HG03108 (cell line): ENCODE data around the gene DAGLA.

Experiments used
- ATAC-seq: cut with Tn5 transposase; IDR thresholded peaks from one replicate; pipeline ENCODE4 v1.9.1; 2021; ENCODE audit warnings: moderate library complexity; ENCODE audit not compliant: unreplicated experiment

DAGLA gene

GRCh38 chr11:61762798-61763197, 82.6 kb downstream of the DAGLA start:
- ATAC-seq, result no peak

GRCh38 chr11:61763930-61764605, 83.9 kb downstream of the DAGLA start:
- ATAC-seq, result no peak

- no peak for ATAC-seq
Measured at GRCh38 chr11:61764606-61765260, 84.5 kb downstream of the DAGLA start.

DNA sequence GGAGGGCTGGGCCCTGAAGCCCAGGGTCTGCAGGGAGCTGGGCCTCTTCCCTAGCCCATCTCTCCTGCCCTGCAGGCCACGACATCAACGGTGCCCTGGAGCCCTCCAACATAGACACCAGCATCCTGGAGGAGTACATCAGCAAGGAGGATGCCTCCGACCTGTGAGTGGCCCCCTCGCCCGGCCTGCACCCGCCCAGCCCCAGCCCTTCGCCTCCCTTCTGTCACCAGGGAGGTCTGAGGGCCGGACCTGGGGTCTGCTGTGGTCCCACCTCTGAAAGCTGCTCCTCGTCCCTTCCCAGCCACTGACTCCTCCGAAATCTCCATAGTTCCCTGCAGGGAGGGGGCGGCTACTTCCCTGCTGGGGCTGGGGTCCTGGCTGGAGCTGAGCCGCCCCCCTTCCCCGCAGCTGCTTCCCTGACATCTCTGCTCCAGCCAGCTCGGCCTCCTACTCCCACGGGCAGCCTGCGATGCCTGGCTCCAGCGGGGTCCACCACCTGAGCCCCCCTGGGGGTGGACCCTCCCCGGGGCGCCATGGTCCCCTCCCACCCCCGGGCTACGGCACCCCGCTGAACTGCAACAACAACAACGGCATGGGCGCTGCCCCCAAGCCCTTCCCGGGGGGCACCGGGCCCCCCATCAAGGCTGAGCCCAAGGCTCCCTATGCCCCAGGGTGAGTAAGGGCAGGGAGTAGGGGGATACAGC, 85.5 kb downstream of the DAGLA start:
- no peak for ATAC-seq

GRCh38 chr11:61766353-61766841, 86.2 kb downstream of the DAGLA start:
- no peak for ATAC-seq

- ATAC-seq, result no peak
Measured at GRCh38 chr11:61768376-61769076, 88.3 kb downstream of the DAGLA start.

DNA sequence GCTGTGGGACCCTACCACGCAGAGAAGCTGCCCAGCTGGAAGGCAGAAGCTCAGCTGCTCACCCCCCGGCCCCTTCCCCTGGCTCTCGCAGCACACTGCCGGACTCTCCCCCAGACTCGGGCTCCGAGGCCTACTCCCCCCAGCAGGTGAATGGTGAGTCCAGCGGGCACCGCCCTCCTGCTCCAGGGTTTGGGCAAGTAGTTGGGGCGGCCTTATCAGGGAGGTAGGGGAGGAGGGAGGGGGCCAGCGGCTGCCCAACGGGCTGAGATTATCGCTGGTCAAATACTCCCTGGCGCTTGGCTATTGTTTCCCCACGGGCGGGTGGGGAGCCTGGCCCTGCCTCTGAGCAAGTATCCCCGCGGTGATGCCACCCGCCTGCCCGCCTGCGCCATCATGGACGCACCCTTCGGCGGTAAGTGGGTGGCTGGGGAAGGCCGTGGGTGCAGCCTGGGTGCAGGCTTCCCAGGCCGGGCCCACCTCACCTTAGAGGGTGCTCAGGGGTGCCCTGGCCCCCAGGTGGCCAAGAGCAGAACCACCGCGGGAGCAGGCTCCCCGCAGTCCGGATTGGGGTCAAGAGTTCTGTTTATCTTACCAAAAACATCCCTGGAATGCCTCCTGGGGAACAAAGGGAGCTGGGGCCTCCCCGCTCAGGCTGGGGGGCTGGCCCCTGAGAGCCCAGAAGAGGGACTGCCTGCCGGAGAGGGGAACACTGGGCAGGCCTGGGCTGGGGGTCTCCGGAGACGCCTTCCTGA, 89.2 kb downstream of the DAGLA start:
- ATAC-seq, result no peak

DNA sequence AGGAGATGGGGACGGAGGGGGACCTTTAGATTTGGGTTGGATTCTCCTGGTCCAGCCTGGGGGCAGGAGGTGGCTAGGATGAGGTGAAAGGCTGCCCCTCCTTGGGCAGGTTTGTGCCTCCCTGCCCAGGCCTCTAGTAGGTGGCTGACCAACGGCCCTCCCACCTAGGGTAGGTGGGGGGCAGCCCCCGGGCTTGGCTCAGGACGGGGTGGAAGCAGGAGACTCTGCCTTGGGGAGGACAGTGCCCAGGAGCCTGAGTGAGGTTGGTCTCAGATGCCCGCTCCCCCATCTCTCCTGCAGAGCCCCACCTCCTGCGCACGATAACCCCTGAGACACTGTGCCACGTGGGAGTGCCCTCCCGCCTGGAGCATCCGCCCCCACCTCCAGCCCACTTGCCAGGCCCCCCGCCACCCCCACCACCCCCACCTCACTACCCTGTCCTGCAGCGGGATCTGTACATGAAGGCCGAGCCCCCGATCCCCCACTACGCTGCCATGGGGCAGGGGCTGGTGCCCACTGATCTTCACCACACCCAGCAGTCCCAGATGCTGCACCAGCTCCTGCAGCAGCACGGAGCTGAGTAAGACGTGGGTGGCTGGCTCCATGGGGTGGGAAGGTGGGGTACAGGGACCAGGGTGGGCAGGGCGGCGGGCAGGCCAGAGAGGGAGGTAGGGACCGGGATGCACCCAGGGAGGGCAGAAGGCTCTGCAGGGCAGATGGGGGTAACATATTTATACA, 89.9 kb downstream of the DAGLA start:
- no peak for ATAC-seq

DNA sequence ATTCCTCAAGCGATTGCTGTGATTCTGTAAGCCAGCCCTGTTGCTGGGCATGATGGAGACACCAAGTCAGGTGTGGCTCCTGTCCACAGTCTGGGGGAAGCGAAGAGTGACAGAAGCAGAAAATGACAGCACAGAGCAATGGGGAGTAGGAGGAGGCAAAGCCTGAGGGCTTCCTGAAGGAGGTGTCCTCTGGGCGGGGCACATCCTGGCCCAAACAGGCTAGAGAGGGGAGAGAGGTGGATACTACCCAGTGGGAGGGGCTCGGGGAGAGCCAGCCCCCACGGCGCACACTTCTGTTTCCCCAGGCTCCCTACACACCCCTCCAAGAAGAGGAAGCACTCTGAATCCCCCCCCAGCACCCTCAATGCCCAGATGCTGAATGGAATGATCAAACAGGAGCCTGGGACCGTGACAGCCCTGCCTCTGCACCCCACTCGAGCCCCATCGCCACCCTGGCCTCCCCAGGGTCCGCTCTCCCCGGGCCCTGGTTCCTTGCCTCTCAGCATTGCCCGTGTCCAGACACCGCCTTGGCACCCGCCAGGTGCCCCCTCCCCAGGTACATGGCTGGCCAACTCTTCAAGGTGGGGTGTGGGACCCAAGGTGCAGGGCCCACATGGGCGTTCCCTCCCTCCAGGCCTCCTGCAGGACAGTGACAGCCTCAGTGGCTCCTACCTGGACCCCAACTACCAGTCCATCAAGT, 91.2 kb downstream of the DAGLA start:
- ATAC-seq, result no peak

- ATAC-seq, result no peak
Measured at GRCh38 chr11:61771985-61772455, 91.8 kb downstream of the DAGLA start.

DNA sequence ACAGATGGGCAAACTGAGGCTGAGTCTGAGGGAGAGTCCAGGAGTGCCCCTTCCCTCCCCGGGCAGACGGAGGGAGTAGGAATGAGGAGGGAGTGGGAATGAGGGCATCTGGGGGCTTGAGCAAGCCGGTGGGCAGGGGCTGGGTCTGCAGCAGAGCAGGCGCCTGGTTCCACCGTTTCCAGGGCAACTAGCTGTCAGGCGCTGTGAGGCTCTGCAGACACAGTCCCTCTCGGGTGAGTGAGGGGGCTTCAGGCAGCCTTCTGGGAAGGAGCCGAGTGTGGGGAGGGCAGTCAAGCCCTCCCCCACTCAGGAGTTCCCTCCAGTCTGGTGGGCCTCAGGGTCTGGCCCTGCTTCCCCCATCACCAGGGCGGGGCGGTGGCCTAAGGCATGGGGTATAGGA, 93.2 kb downstream of the DAGLA start:
- ATAC-seq, result no peak

DNA sequence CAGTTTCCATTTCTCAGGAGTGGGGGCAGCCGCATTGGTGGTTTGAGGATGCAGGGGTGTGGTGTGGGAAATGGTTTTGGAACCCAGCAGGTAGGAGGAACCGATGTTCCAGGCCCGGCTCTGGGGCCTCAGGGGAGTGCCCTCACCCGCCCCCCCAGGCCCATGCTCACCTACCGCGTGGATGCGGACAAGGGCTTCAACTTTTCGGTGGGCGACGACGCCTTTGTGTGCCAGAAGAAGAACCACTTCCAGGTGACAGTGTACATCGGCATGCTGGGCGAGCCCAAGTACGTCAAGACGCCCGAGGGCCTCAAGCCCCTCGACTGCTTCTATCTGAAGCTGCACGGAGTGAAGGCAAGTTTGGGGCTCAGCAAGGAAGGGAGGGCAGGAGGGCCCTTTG, 93.6 kb downstream of the DAGLA start:
- ATAC-seq, result no peak

GRCh38 chr11:61774411-61774810, 94.2 kb downstream of the DAGLA start:
- no peak for ATAC-seq

- no peak for ATAC-seq
Measured at GRCh38 chr11:61775106-61775505, 94.9 kb downstream of the DAGLA start.

DNA sequence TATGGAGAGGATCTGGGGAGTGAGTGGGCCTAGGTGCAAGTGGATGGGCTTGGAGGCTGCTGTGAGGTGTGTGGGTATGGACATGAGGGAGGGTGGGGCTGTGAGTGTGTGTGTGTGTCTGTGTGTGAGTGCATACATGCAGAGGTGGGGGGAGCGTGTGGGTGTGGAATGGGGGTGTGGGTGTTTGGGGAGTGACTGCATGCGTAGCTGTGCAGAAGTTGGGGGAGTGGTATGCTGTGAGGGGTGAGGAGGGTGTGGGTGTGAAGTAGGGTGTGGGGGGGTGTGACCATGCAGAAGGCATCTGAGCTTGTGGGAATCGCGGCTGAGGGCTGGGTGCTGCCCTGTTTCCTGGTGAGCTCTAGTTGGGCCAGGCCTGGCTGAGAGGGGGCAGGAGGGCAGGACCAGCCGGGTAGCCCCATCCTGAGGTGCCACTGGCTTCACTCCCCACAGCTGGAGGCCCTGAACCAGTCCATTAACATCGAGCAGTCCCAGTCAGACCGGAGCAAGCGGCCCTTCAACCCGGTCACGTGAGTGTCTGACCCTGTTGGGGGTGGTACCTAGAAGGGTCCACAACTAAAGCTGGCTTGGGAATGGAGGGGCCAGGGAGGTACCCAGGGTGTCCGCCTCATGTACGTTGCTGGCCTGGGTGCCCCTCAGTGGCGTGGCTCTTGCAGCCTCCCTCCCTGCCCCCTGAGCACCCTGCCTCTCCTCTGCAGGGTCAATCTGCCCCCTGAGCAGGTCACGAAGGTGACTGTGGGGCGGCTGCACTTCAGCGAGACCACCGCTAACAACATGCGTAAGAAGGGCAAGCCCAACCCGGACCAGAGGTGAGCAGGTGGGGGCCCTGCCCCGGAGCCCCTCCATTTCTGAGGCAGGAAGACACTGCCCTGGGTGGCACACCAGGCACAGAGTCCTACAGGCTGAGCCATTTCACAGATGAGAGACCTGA, 95.7 kb downstream of the DAGLA start:
- ATAC-seq, result no peak

DNA sequence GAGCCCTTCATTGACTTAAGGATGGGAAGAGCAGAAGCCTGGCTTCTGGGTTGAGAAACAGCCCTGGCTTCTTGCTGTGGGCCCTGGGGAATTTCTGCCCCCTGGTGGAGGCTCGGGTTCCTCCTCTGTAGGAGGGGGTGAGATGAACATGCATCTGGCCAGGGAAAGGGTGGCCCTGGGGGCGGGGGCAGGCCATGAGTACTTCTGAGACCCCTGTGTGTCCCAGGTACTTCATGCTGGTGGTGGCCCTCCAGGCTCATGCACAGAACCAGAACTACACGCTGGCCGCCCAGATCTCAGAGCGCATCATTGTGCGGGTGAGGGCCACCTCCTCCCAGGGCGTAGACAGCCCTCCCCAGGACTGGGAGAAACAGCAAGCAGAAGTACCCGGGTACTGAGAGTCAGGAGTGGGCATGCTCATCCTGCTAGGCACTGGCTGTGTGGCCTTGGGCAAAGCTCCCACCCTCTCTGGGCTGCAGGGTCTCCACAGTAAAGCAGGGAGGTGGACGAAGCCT, 96.4 kb downstream of the DAGLA start:
- ATAC-seq, result no peak

GRCh38 chr11:61777234-61778090, 97.3 kb downstream of the DAGLA start:
- no peak for ATAC-seq
